DND-41 (cell line): ENCODE data around the gene LAD1.

ENCODE experiments used
- ATAC-seq: fragments of 200-7000 bp; cut with Tn5 transposase; 3 replicates; pipeline ENCODE4 v1.9.1; 2021; ENCODE audit warnings: low read depth; ENCODE audit not compliant: insufficient read depth
- DNase-seq: peaks from one replicate; pipeline ENCODE4 v3.0.0-alpha.2; 2020
- H2AFZ ChIP-seq: 2 replicates; pipeline ENCODE4 v1.6.0; 2012; ENCODE audit warnings: low read depth, low read length
- H3K27ac ChIP-seq: 2 replicates; pipeline ENCODE4 v1.5.1; 2012; ENCODE audit warnings: low read length, inconsistent platforms
- H3K27me3 ChIP-seq: fragments of 200-600 bp; sonication (generic); 2 replicates; pipeline ENCODE4 v1.6.0; 2012; ENCODE audit warnings: low read length, mild to moderate bottlenecking, inconsistent platforms; ENCODE audit not compliant: insufficient read depth, poor library complexity
- H3K36me3 ChIP-seq: 2 replicates; pipeline ENCODE4 v1.5.1; 2012; ENCODE audit warnings: low read length, inconsistent platforms; ENCODE audit not compliant: insufficient read depth
- H3K4me1 ChIP-seq: 2 replicates; pipeline ENCODE4 v1.5.1; 2012; ENCODE audit warnings: mild to moderate bottlenecking, low read length; ENCODE audit not compliant: insufficient read depth
- H3K4me2 ChIP-seq: 2 replicates; pipeline ENCODE4 v1.6.0; 2012; ENCODE audit warnings: mild to moderate bottlenecking, moderate library complexity, low read length, inconsistent platforms; ENCODE audit not compliant: insufficient read depth
- H3K4me3 ChIP-seq, 2 experiments: fragments of 200-600 bp in 1 of 2; shearing (Covaris generic) in 1 of 2; 2 replicates each; pipeline ENCODE4 v1.5.1; 2012 to 2016; ENCODE audit warnings: inconsistent platforms in 2 of 2, low read length in 2 of 2, mild to moderate bottlenecking in 2 of 2, low read depth in 1 of 2, moderate library complexity in 1 of 2
- H3K79me2 ChIP-seq: 2 replicates; pipeline ENCODE4 v1.6.0; 2012; ENCODE audit warnings: low read length, inconsistent platforms; ENCODE audit not compliant: insufficient read depth
- H3K9ac ChIP-seq: 2 replicates; pipeline ENCODE4 v1.6.0; 2012; ENCODE audit warnings: low read depth, mild to moderate bottlenecking, inconsistent platforms, low read length, moderate library complexity
- H3K9me3 ChIP-seq: 2 replicates; pipeline ENCODE4 v1.5.1; 2012; ENCODE audit warnings: low read length, moderate library complexity, mild to moderate bottlenecking, inconsistent platforms; ENCODE audit not compliant: insufficient read depth, severe bottlenecking
- H4K20me1 ChIP-seq: 2 replicates; pipeline ENCODE4 v1.6.0; 2012; ENCODE audit warnings: low read length; ENCODE audit not compliant: insufficient read depth
- EZH2 ChIP-seq: IDR thresholded peaks from 3 replicates; pipeline ENCODE4 v1.6.1; 2012; ENCODE audit warnings: borderline replicate concordance, low read depth, mild to moderate bottlenecking, moderate library complexity, low read length, inconsistent platforms; ENCODE audit not compliant: severe bottlenecking
- TF ChIP-seq, protein P1 (sequence below): IDR thresholded peaks from 2 replicates; pipeline ENCODE4 v1.5.1; 2012; ENCODE audit warnings: borderline replicate concordance, low read length, moderate library complexity, mild to moderate bottlenecking; ENCODE audit not compliant: poor library complexity, severe bottlenecking; ENCODE audit errors: extremely low read depth

LAD1 gene

DNA sequence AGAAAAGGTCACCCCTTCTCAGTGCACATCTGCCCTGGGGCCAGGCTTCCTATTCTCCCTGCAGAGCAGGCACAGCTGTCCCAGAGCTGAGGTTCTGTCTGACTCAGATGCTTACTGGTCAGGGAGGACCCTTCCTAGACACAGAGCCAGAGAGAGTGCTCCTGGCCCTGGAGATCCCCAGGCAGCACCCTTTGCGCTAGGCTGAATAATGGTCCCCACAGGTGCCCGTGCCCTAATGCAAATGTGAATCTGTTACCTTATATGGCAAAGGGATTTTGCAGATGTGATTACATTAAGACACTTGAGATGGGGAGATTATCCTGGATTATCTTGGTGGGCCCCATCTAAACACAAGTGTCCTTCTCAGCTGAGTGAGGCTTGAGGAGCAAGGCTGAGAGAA, 25.0 kb upstream of the LAD1 start:
- Histone ChIP-seq H3K4me3 (no peak overlapping the region), H4K20me1 (0 out of 2 replicates have a peak, but pooled peaks cover 10% of the 10 kb centered on the region), H3K9me3 (no peaks in the 10 kb centered on the region), H3K79me2 (no peaks in the 10 kb centered on the region), H3K36me3 (no peaks in the 10 kb centered on the region), H3K27me3 (peaks cover 42% of the 10 kb centered on the region), H3K27ac (no peak overlapping the region), H2AFZ (no peak overlapping the region), H3K9ac (no peak overlapping the region), H3K4me2 (no peak overlapping the region), H3K4me1 (no peaks in the 10 kb centered on the region)
- DNase-seq, result no peak
- TF ChIP-seq, protein P1, sequence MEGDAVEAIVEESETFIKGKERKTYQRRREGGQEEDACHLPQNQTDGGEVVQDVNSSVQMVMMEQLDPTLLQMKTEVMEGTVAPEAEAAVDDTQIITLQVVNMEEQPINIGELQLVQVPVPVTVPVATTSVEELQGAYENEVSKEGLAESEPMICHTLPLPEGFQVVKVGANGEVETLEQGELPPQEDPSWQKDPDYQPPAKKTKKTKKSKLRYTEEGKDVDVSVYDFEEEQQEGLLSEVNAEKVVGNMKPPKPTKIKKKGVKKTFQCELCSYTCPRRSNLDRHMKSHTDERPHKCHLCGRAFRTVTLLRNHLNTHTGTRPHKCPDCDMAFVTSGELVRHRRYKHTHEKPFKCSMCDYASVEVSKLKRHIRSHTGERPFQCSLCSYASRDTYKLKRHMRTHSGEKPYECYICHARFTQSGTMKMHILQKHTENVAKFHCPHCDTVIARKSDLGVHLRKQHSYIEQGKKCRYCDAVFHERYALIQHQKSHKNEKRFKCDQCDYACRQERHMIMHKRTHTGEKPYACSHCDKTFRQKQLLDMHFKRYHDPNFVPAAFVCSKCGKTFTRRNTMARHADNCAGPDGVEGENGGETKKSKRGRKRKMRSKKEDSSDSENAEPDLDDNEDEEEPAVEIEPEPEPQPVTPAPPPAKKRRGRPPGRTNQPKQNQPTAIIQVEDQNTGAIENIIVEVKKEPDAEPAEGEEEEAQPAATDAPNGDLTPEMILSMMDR, result no peak
- no peak for TF ChIP-seq EZH2
- no peak for ATAC-seq

DNA sequence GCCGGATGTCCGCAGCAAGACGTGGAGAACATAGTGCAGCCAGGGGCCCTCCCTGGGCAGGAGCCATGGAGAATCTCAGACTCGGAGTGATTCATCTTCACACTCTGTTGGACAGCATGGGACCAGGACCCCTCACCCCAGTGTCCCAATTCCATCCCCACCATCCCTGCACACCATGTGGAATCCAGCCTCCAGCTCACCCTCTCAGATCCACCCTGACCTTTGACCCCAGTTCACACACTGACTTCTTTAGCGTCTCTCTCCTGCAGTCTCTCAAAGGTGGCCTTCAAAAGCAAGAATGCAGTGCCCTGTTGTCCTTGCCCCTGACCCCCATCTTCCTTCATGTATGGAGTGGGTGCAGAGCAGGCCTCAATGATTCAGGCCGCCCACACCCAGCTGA, 24.5 kb upstream of the LAD1 start:
- Histone ChIP-seq H3K9me3 (no peaks in the 10 kb centered on the region), H3K9ac (no peak overlapping the region), H3K4me1 (no peaks in the 10 kb centered on the region), H3K27ac (no peak overlapping the region), H4K20me1 (0 out of 2 replicates have a peak, but pooled peaks cover 10% of the 10 kb centered on the region), H3K79me2 (no peaks in the 10 kb centered on the region), H3K36me3 (no peaks in the 10 kb centered on the region), H2AFZ (no peak overlapping the region), H3K27me3 (peaks cover 42% of the 10 kb centered on the region), H3K4me3 (no peak overlapping the region), H3K4me2 (no peak overlapping the region)
- ATAC-seq (no peak), DNase-seq (no peak)
- no peak for TF ChIP-seq EZH2
- TF ChIP-seq, protein P1, result no peak

DNA sequence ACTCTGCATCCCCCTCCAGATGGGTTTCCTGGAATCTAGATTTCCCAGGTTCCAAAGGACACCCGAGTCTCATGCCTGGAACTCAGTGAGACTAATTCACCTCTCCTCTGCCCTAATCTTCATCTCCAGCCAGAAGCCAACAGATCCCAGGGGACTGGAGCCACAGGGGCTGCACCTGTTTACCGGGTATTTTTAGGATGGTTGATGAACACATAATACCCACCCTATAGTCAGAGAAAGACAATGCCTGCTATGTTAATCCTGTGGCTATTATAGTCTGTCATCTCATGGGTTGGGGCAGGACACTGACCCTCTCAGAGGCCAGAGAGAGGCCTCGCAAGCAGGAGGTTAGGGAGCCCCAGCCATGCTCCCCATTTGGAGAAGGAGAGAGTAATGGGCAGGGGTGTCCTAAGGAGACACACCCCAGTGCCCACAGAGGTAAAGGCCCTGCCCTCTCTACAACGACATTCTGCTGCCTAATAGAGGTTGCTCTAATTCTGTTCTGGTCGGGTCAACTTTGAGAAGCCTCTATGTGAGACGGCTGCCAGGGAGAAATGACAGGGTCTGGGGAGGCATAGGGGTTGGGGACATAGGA, 23.4 kb upstream of the LAD1 start:
- Histone ChIP-seq H3K4me1 (no peaks in the 10 kb centered on the region), H2AFZ (no peak overlapping the region), H3K27ac (no peak overlapping the region), H3K27me3 (peaks cover 46% of the 10 kb centered on the region), H4K20me1 (0 out of 2 replicates have a peak, but pooled peaks cover 10% of the 10 kb centered on the region), H3K9ac (no peak overlapping the region), H3K4me3 (no peak overlapping the region), H3K36me3 (no peaks in the 10 kb centered on the region), H3K9me3 (no peaks in the 10 kb centered on the region), H3K4me2 (no peak overlapping the region), H3K79me2 (no peaks in the 10 kb centered on the region)
- TF ChIP-seq, protein P1, result no peak
- TF ChIP-seq EZH2, result no peak
- DNase-seq (no peak), ATAC-seq (no peak)
